G401.6 (cell line): ENCODE results near the gene TBX15.

Experiments used
- FAIRE-seq: peaks from 2 replicates; lab custom pipeline; 2012; peaks lifted over from hg19 to GRCh38; lab: Jason Lieb, UNC

Gene TBX15

DNA sequence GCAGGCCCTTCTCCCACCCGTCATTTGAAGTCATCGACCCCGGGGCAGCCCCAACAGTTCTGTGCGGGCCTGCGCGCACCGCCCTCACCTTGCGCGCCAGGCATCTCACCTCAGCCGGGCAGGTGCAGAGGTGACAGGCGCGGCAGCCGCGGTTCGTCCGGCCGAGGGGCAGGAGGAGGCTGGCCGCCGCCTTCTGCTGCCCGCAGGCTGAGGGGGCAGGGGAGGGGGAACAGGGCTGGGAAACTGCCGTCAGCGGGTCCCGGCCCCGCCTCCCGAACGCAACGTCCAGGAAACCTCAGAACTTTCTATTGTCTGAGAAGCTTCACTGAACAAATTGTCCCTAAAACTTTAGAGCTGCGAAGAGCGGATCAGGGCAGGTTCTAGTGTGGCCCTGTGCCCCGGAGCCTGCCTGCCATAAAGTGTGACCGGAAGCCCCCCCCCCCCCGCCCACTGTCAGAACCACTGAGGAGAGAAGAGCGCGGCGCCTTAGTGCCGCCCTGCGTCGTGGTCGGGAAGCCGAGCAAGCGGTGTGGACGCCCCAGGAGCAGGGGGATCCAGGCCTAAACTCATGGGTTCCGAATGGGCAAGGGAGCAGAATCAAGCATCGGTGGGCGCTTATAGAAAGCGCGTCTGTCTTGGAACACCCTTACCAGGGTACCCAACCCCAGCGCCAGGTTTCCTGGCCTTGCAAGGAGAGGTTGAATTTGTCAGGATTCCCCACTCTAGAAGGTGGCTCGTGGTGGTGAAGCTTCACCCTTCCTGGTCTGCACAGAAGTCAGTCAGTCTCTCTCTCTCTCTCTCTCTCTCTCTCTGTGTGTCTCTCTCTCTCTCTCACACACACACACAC is 13.3 kb upstream of the TBX15 start:
- FAIRE-seq: no peak

DNA sequence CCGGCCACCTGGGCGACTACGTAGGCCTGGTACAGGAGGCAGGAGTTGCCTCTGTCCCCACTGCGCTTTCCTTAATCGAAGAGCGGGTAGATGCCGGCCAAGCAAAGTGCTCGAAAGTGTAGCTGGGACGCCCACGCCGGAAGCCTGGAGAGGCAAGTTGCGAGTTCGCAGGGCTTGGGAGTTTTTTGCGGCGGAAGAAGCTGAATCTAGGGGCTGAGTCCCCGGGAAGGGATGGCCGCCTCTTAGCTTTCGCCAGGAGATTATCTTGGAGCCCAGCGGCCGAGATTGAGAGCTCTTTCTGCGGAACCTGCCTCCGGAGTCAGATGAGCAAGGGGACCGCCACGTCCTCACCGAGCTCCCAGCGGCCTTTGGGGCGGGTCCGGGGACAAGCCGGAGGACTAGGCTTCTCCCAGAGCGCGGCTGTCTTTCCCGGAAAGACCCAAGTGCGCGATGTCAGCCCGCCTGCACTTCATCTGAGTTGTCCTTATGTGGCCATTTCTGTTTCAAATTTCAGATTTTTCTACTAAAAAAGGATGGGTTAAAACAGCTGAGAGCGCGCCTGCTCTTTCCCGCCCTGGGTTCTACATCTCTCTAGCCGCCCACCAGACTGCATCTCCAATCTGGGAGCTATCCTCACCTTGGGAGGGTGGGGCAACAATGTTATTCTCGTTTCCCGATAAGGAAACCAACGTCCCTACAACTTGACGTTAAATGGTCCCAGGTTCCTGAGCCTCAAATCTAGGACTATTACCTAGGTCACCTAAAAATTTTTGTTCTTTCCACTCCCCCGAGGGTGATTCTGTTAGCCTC is 12.4 kb upstream of the TBX15 start:
- no peak for FAIRE-seq

DNA sequence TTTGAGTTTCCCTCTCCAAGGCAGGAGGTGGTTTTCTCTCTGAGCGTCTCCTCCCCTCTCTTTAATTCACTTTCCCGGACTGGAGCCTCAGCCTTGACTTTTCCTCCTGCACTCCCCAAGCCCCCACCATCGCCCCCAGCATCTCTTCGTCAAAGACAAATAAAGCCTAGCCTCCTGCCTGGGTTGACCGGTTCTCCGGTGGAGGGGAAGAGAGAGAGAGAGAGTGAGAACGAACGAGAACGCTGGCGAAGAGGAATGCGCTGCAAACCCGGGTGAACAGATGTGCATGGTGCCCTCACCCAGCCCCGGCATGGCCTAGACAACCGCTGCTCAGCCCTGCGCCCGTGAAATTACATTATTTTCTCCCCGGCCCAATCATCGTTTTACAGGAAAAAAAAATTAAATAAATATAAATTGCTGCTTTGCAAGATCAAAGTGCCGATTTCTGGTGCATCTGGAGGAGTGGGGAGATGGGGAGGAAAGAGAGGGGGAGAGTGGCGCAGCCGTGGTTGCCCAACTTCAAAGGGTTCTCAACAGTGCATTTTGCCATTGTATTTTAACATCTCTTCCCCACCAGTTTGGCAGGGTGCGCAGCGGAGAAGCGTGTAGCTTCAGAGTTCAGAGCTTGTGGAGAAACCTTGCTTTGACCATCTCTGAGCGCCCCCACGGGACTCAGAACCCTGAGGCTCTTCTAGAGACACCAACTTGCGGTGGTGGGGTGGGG is 11.4 kb upstream of the TBX15 start:
- no peak for FAIRE-seq

DNA sequence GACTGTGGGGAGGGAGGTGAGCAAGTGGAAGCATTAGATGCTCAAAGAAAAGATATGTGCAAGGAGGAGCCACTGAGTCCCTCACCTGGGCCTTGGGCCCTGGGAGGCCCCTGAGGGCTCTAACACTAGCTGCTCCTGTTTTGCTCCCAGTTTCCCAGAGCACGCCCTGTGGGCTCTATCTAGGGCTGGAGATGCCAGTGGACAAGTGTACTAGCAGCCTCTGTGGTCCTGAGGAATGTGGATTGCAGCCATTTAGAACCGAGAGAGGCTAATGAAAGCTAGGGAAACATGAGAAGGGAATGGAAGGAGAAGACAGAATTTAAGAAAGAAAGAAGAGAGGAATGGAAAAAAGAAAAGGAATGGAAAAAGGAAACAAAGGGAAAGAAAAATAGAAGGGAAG is 10.0 kb upstream of the TBX15 start:
- FAIRE-seq: no peak

DNA sequence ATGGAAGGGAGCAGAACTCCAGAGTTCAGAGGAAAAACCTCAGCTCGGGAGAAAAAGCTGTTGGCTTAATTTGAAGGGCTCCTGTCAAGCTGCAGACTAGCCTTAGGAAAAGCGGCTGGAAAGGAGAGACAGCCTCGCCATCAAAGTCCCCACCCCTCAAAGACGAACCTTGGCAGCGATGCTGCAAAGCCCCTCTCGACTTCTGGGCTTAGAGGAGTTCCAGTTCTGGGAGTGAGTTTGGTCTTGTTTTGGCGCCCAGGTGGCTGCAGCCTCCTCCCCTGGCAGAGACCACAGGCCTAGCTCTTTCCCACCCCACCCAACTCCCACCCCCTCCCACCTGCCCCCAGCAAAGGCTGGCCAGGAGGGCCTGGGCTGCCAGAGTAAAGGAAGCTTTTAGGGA is 9.1 kb upstream of the TBX15 start:
- no peak for FAIRE-seq

DNA sequence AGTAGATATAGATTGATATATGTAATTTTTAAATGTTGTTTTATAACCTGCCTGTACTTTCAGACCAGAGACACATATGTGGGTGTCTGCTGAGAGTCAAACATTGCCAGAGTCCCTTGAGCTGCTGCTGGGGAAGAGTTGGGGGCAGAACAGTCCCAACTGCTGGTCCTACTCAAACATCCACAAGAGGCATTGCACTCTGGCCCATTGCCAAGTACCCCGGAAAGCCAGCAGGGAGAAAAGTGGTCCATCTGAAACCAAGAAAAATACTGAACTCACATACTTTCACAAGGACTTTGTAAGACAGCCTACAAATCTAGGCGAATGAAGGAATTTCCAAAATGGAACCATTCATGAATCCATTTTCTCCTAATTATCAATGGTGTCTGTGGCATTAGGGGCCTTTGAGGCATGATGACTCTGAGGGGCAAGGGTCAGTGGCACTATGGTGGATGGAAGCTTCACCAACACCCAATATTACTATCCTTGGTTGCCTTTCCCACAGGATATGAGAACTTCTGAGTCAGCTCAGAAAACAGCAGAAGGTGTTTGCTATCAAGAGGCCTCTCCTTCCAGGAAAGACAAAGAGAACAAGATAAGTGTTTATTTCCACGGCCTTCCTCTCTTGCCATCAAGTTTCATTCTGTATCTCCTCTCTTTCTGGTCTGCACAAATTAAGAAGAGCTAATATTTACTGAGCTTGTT is 7.3 kb upstream of the TBX15 start:
- FAIRE-seq: no peak

DNA sequence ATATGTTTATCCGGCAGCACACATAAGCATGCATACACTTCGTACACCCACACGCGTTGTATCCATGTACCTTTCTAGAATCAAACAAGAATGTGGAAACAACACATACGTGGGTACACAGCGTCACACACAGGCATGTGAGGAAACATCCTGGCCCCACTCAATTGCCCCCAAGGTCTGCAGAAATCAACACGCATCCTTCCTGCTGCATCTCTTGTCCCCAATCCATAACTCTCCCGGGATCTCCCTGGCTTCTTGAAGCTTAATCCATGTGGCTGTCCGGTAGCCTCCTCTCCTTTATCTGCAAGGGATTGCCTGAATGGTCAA is 5.5 kb upstream of the TBX15 start:
- no peak for FAIRE-seq

DNA sequence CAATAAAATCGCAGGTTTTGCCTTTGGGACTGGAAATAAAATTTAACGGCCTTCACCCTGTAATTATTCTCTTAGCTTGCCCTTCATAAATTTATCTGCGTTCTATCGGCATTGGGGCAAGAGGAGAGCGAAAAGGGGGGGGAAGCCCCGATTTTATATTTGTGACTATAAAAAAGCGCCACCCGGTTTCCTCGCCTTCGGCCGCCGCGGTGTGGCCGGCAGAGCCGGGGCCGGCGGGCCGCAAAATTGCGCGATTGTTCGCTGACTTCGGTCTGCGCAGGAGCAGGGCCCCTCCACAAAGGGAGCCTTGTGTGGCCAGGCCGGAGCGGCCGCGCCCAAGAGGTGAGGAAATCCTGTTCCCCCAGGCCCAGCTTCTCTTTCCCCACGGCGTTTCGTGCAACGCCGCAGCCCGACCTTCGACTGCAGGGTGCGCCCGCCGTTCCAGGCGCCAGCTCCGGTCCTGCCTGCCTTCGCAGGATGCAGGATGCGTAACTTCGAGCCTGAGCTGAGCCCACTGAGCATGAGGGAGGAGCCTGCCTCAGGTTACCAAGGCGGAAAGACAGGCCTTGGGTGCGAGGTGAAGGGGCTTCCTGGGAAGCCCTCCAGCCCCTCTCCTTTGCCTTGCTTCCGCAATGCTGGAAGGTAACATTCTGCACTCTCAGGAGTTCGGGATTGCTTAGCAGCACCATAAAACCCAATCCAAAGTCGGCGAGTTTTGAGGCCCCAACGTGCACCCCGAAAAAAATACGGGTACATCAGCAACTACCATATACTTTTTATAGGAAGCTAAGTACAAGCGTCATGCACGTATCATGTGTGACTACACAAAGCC is 4.9 kb upstream of the TBX15 start:
- FAIRE-seq: no peak

DNA sequence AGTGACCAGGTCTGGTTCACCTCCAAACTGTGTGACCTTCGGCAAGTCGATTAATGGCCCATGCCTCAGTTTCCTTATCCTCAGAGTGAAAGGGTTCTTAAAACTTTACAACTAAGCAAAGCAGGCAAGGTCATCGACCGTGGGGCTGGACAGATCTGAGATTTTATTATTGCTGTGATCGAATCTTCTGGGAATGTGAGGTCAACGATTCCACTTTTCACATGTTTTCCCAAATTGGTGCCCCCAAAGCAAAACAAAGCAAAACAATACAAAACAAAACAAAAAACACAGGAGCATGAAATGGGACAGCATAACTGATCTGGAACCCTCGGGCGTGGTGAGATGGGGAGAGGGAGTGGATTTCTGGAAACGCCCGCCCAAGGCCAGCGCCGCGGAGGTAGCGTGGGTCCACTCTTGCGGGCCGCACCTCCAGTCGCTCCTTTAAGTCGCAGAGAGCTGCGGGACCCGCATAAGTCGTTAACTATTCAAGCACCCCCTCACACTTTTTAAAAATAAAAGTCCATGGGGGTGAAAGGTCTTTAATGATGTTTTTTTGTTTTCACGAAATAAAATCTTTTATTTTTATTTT is 4.2 kb upstream of the TBX15 start:
- no peak for FAIRE-seq

DNA sequence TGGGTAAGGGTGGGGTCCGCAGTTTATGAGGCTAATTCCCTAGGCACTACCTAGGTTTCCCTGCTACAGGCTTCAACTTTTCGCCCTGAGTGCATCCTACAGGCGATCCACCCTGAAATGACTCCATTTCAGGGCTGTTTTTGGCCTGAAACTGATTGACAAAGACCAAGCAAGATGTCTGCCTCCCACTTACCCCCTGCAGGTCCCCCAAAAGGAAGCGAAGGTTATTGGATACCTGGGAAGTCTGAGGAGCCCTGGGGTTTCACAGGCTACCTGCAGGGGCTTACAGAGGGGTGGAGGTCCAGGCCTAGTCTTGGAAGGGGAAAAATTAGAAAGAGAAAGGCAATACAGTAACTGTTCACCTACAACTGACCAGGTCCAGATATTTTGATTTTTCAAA is 3.3 kb upstream of the TBX15 start:
- no peak for FAIRE-seq

DNA sequence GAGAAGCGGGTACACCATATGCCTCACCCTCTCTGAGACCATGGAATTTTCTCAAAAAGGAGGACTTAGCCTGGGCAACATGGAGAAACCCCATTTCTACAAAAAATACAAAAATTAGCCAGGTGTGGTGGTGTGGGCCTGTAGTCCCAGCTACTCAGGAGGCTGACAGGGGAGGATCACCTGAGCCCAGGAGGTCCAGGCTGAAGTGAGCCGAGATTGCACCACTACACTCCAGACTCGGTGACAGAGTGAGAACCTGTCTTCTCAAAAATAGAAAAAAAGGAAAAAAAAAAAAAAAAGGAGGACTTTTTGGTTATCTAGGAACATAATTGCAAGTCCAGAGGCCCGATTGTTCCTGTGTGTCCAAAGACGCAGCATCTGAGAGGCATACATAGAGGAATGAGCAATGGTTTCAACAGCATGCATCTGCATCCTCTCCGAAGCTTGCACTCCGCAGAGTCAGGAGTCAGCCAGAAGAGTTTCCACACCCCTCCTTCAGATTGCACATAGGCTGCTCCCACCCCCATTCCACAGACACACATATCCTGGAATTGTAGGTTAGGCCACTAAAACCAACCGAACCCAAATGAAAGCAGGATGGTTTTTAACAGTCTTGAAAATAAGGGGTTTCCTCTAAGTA is 2.5 kb upstream of the TBX15 start:
- no peak for FAIRE-seq

DNA sequence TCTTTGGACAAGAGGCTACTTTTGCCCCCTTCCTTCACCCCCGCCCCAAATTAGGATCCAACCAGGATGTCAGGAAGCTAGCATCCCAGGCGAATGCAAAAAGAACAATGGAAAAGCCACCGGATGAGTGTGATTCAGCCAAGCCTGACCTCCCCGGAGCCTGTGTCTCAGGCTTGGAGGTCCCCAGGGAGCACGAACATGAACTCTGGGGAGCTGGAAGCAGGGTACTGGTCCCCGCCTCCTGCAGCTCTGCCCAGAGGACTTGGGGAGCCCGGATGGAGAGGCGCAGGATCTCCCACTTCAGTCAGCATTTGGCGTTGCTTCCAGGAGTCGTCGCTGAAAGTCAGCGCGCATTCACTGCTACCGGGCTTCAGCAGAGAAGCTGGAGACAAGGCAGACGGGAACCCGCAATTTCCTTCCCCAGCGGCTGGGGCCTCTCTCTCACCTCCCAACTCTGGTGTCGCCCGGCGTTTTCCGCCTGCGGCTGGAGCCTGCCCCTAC is 1.8 kb upstream of the TBX15 start:
- no peak for FAIRE-seq

DNA sequence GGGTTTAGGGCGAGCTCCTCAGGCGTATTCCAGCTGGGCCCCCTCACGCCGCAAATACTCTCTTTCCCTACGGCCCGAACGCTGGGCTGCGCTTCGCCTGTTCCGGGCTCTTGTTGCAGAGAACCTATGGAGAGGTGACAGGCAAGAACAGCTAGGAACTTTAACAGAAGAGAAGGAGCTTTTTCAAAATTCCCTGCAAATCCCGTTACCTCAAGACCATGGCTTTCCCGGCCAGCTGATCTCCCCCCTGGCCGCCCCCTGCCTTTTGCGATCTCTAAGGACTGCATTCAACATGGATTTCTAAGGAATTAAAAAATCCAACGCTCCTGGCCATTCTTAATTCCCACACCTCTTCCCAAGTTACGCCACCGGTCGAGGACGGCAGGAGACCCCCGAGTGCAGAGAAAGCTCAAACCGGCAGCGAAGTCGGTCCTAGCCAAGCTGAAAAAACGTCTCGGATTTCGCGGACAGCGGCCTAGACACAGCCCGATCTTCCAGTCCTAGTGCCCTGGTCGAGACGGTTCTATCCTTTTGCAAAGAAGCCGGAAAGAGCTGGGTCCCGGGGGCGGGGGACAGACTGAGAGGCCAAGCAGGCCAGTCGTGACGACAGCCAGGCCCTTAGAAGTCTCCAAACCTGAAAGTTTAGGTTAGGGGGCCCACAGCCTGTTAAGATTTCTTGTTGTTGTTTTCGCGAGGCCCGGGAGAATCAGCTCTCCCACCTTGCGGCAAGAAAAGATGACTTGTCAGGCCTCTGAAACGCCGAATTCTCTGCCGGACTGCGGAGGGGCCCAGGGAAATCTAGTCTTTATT is 1.1 kb upstream of the TBX15 start:
- FAIRE-seq: no peak

DNA sequence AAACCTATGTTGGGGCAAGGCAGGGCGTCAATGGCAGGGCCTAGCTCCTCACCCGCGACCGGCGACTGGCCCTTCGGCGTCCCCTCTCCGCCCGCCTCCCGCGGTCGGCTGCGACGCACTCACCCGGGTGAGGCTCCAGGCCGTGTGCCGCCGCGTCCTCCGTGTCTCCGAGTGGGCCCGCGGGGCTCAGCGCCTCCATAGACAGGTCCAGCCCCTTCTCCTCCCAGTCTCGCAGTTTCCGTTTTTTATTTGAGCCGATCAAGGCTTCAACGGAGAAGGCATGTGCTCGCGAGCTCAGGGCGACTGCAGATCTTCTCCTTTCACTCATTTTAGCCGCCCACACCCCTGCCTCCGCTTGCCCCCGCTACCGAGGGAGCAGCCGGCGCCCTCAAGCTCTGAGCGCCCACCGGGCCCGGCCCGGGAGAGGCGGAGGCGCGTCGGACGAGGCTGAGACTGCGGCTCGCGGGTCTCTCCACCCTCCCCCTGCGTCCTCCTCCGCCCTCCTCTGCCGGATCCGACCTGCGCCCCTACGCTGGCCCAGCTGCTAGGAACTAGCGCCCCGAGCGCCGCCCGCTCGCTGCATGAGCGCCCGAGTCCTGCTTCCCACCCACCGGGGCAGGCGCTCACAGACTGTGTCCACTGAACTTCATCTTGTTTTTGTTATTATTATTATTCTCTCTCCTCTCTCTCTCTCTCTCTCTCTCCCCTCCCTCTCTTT is 516 bp downstream of the TBX15 start:
- no peak for FAIRE-seq

DNA sequence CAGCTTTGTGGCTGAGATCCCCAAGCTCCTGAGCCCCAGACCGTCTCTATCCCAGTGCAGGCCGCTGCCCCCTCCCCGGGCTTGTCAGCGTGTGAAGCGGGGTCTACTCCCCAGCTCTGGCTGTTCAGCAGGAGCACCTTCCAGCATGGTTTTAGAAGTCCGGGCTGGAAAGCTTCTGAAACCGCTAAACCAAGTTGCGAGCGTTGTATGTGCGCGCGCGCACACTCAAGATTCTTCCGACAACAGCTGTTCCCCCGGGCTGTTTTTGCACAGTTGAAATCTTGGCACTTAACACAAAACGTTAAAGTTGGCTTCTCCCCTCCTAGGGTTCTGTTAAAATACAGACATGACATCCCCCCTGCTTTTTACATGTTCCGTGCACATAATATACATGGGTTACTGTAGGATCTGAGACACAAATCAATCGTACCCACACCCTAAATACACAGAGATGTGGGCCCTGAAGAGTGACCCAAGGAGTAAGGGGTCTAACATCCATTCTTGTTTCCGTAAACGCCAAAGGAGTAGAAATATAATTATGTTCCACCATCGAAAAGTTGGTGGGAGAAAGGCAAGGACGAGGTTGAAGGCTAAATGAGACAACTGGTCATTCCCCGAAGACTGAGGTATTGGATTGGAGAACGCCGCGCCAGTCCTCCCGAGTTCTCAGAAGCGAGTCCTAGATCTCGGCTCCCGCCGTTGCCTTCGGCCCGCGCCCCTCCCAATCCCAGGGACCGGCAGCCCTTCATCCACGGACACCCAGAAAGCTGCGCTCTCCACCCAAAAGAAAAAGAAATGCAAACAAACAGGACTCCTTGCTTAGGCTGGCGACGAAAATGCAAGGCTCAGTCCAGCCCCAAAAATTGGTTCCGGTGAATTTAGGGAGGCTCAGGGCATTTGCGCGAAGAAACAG is 1.3 kb downstream of the TBX15 start:
- FAIRE-seq: no peak

DNA sequence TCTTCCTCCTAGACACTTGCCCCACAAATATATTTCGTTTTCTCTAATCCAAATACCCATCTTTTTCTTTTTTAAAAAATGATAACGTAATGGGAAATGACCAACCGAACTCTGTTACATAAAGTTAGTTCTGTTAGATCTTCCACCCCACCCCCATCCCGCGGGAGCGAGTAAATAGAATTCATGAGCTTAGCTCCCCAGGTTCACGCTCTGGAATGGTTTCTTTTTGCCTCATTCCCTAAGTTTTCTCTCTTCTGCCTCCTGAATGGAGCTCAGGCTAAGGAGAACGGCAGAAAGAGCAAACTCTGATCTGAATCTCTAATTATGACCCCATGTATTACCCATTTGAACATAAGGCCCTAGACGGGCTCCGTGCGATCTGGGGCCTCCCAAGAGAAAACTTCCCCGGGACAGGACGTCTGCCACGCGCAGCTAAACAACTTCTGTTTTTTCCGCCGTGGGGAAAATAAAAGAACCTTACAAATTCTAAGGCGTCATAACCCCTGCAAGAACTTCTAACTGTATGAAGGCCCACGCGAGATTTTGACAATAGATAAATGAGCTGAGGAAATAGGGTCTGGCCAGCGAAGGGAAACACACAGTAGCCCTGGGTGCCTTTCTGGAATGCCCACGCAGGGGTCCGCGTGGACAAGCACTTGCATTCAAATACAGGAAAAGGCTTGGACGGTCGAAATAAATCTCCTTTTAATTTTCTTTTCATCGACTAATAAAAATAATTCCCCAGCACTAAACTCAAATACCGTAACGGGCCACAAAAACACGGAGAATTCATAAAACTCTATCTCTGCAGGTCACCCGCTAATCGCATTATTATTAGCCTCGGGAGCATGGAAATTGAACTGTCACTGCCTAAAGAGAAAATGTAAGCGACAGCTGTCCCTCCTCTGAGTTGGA is 2.2 kb downstream of the TBX15 start:
- no peak for FAIRE-seq
